Left ventricle myocardium inferior (tissue), 1 donor: ENCODE measurements around the gene MORF4L1. TPM values are rescaled to one million over a fixed set of nuclear protein-coding genes. Genes with fewer than 3 reads are reported as not detected.
"Not testable (repeated sequence)": the region's sequence is repeated elsewhere in the genome, so short reads cannot be mapped to it uniquely, and the experiment has no call there.

Source experiments
- DNase-seq: peaks from one replicate; pipeline ENCODE4 v3.0.0-alpha.2; 2020
- H3K27ac ChIP-seq: fragments of 200-600 bp; replicated peaks from 2 replicates; pipeline ENCODE4 v1.8.0; 2021
- H3K27me3 ChIP-seq: fragments of 200-600 bp; 2 replicates; pipeline ENCODE4 v1.8.0; 2021; ENCODE audit warnings: low read depth
- H3K36me3 ChIP-seq: fragments of 200-600 bp; 2 replicates; pipeline ENCODE4 v1.8.0; 2021
- H3K4me1 ChIP-seq: fragments of 200-600 bp; 2 replicates; pipeline ENCODE4 v1.8.0; 2021
- H3K4me3 ChIP-seq: fragments of 200-600 bp; 2 replicates; pipeline ENCODE4 v1.8.0; 2021; ENCODE audit warnings: mild to moderate bottlenecking, moderate library complexity
- H3K9me3 ChIP-seq: fragments of 200-600 bp; replicated peaks from 2 replicates; pipeline ENCODE4 v1.8.0; 2021
- CTCF ChIP-seq: fragments of 200-600 bp; IDR thresholded peaks from 2 replicates; pipeline ENCODE4 v1.8.0; 2021; ENCODE audit warnings: antibody characterized with exemption, mild to moderate bottlenecking, borderline replicate concordance
- intact Hi-C: fragments of 100-400 bp; cut with micrococcal nuclease; formaldehyde crosslinking; loops from one replicate; pipeline ENCODE4 v1.11.0; 2022
- total RNA-seq: library from RNA; stranded (reverse); fragmentation: NEBNext Ultra II Directional; extraction: Animal tissue kit (Norgen Biotek cat#: 25700); gene quantifications from one replicate; pipeline ENCODE4 v1.2.1, GENCODE V29; 2021
- donor health status: DM: no; HTN: yes; CAD: no; lungs with severe emphysema.

Gene MORF4L1
- total RNA-seq, 1 donor from 2014 or later: 310 TPM

- TF ChIP-seq CTCF: no peak
- no peaks in the 10 kb centered on the region for H3K9me3 ChIP-seq
- H3K4me1 ChIP-seq: peaks cover 4% of the 10 kb centered on the region
- H3K27ac ChIP-seq: no peak overlapping the region
- DNase-seq: no peak
- H3K4me3 ChIP-seq: no peak overlapping the region
- no peaks in the 10 kb centered on the region for H3K36me3 ChIP-seq
- no peaks in the 10 kb centered on the region for H3K27me3 ChIP-seq
- intact Hi-C loops: no loop called here
Measured at GRCh38 chr15:78836333-78836732, 36.4 kb upstream of the MORF4L1 start.

DNA sequence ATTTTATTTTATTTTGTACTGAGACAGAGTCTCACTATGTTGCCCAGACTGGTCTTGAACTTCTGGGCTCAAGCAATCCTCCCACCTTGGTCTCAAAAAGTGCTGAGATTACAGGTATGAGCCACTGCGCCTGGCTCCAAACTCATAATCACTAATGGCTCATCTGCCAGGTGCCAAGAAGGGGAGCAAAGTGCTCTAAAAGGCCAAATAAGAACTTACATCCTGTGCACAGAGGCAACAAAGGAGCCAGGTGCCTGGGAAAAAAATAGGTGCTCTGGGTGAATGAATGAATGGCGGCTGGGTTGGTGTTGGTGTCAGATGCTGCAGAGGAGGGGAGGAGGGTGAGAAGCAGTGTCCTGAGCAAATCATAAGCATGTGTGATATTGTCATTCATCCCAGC, 35.6 kb upstream of the MORF4L1 start:
- Histone ChIP-seq H3K9me3 (no peaks in the 10 kb centered on the region), H3K36me3 (no peaks in the 10 kb centered on the region), H3K4me3 (no peak overlapping the region), H3K27me3 (no peaks in the 10 kb centered on the region), H3K4me1 (peaks cover 4% of the 10 kb centered on the region), H3K27ac (no peak overlapping the region)
- DNase-seq: no peak
- TF ChIP-seq CTCF: no peak
- intact Hi-C loops: no loop called here

- Histone ChIP-seq H3K27ac (no peak overlapping the region), H3K9me3 (no peaks in the 10 kb centered on the region), H3K27me3 (no peaks in the 10 kb centered on the region), H3K36me3 (no peaks in the 10 kb centered on the region), H3K4me1 (peaks cover 2% of the 10 kb centered on the region), H3K4me3 (no peak overlapping the region)
- no peak for TF ChIP-seq CTCF
- intact Hi-C loops: no loop called here
- no peak for DNase-seq
Measured at GRCh38 chr15:78837543-78837942, 35.1 kb upstream of the MORF4L1 start.

DNA sequence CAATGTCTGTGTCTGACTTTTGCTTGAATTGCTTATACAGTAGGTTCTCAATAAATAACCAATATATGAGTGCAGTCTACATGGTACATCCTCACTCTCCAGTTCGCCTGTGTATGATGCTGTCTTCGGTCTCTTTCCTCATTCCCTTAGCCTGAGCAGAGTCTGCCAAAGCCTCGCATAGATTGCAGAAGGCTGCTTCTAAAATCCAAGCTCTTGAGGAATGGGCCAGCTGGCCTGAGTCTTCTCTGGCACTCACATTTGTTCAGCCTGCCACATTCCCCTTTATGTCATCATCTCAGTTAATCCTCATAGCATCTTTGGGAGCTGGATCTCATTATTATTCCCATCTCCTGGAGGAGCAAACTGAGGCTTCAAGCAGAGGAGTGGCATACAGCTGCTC, 34.2 kb upstream of the MORF4L1 start:
- Histone ChIP-seq H3K36me3 (no peaks in the 10 kb centered on the region), H3K27me3 (no peaks in the 10 kb centered on the region), H3K4me1 (no peaks in the 10 kb centered on the region), H3K4me3 (no peak overlapping the region), H3K27ac (no peak overlapping the region), H3K9me3 (no peaks in the 10 kb centered on the region)
- no peak for DNase-seq
- TF ChIP-seq CTCF: no peak
- intact Hi-C loops: no loop called here

DNA sequence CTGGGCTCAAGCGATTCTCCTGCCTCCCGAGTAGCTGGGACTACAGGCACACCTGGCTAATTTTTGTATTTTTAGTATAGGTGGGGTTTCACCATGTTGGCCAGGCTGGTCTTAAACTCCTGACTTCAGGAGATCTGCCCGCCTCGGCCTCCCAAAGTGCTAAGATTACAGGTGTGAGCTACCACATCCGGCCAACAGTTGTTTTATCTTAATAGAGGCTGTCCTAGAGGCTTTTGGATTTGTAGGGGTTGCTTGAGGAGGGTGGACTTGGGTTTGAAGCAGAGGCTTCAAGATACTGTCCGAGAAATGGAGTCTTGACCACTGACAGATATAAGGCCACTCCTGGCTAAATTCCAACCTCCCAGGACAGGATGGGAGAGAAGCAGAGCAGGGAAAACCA, 33.5 kb upstream of the MORF4L1 start:
- H3K27me3 ChIP-seq, H3K4me3 ChIP-seq, H3K27ac ChIP-seq, H3K36me3 ChIP-seq, DNase-seq, intact Hi-C loops, H3K9me3 ChIP-seq, H3K4me1 ChIP-seq: not testable (repeated sequence)

- no peak overlapping the region for H3K4me3 ChIP-seq
- no peak for TF ChIP-seq CTCF
- H3K27ac ChIP-seq: no peak overlapping the region
- H3K9me3 ChIP-seq: no peaks in the 10 kb centered on the region
- H3K36me3 ChIP-seq: no peaks in the 10 kb centered on the region
- H3K4me1 ChIP-seq: no peaks in the 10 kb centered on the region
- DNase-seq: no peak
- intact Hi-C loops: no loop called here
- H3K27me3 ChIP-seq: no peaks in the 10 kb centered on the region
Measured at GRCh38 chr15:78840661-78841375, 31.9 kb upstream of the MORF4L1 start.
